GM18909 (cell line): ENCODE measurements around the gene PDE6H.

Experiments used
- ATAC-seq: cut with Tn5 transposase; IDR thresholded peaks from one replicate; pipeline ENCODE4 v1.9.1; 2021; ENCODE audit warnings: mild to moderate bottlenecking; ENCODE audit not compliant: unreplicated experiment, poor library complexity

PDE6H gene

DNA sequence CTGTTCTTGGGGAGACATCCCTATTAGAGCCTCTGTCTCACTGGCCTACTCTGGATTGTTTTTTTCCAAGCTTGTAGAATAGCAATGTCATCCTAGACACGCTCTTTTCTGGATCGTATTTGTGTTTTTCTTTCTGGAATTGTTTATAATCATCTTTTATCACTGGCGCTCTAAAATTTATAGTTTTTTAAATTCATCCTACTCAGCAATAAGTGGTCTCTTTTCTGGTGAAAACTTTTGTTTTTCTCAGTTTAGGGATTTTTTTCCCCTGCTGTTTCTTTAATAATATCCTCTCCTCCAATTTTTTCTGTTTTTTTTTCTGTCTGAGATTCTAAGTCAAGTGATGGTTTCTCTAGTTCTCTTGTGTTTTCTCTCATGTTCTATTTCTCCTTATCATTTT, 25.2 kb downstream of the PDE6H start:
- no peak for ATAC-seq

DNA sequence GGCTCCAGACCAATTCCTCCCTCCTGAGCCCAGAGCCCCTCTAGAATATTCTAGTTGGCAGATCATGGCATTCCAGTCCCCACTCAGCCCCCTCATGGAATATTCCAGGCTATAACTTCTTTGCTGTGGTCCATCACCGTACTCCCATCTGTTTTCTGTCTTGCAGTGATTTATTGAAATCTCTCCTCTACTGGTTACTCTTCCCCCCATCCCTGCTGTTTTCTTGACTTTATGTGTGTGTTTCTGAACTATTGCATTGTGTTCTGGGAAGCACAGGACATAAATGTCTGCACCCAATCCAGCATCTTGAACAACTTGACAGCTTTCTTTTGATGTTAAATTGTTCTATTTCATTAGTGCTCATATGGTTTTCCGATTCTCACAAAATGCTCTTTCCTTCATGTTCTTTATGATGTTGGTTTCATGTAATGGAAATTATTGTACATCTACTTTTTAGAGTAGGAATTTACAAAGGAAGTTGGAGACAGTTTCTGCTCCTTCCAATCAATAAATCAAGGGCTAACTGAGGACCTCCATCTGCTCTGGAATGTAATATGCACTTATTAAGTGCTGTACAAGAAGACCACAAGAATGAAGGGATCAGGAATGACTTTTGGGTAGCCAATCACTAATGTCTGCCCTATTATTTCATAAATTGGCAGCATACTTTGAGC, 26.3 kb downstream of the PDE6H start:
- no peak for ATAC-seq

DNA sequence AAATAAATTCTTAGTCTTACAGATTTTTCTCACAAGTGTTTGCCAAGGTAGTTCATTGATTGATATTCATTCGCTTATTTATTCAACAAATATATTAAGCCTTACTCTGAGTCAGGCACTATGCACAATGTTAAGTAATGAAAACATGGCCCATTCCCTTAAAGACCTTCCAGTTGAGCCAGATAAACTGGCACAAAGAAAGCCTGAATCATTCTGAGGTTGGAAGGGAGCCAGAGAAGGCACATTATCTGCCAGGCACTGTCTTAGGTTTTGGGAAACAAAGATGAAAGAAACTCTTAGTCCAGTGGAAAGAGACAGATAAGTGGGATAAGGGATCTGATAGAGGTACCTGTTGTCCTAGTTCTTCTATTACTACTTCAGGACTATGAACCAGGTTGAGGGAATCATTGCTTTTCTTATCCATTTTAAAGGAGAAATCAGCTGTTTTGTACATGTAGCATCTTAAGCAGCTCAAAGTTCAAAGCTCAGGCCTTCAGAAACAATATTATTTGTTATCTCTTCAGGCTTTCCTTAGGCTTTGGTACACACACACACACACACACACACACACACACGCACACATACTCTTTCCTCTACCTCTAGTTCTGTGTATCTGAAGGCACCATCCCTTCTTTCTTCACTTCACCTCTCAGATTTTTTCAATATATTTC, 27.0 kb downstream of the PDE6H start:
- ATAC-seq: no peak

DNA sequence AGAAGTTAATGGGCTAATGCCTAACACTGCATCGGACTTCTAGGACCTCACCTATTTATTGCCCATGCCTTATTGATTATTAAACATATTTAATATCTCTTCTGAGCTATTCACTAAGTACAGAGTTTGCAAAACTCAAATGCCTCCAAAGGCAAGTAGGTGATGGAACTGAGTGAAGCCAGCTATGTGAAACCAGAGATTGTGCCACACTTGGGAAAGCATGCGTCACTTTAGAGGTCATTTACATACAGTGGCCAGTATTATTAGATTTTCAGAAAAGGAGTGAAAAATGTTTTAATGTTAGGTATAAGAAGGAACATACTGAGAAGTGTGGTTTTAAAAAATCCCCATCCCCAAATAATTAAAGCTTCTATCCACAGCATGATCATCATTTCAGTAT, 27.7 kb downstream of the PDE6H start:
- no peak for ATAC-seq

DNA sequence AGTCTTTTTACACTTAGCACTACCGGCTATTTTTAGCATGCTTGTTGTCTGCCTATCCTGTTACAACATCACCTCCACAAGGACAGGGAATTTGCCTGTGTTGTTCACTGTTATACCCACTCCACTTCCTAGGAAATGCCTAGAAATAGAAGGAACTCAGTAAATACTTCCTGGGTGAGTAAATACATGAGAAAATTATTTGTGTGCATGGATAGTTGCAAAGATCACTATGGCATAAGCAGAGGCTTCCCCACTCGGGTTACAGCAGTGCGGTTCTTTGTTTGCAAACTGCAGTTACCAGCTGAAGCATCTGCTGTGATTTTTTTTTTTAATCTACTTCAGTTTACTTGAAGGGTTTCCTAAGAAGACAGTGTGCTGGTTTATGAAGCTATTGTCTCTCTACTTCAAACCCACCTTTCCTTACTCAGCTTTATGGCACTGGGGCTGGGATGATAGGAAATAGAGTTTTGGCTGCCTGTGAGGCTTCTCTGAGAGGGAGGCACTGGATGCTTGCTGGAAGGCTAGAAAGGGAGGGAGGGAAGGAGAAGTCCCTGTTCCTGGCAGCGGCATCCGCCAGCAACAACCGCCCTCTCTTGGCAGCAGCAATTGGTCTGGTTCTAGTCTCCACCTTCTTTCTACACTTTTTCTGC, 29.0 kb downstream of the PDE6H start:
- no peak for ATAC-seq

DNA sequence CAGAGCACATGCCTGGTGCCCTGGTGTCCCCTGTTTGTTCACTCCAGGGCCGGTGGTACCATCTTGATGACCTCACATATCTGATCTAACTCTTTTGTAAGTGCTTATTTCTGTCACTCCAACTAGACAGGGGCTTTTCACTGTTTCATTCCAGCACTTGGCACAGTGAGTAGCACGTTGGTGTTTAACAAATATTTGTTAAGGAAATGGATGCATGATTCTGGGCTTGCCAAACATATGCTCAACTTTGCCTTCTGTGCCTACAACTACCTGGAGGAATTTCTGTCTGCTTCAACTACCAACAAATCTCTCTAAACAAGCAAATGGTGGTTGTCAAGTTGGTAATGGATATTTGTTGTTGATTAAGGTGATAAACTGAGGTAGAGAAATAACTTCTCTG, 31.6 kb downstream of the PDE6H start:
- ATAC-seq: no peak

DNA sequence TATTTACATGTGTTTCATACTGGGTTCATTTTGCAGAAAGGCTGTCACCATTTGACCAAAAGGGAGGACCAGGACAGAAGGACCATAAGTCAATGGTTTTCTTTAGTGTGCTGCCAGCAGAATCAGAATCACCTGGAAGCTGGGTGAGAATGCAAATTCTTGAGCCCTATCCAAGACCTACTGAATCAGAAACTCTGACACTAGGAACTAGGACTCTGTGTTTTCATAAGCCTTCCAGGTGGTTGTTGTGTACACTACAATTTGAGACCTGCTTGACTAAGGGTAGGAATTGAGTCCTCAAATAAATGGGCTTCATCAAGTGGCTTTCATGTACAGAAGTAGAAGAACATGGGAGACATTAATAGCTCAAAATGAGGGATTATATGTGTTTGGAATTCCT, 32.2 kb downstream of the PDE6H start:
- no peak for ATAC-seq

DNA sequence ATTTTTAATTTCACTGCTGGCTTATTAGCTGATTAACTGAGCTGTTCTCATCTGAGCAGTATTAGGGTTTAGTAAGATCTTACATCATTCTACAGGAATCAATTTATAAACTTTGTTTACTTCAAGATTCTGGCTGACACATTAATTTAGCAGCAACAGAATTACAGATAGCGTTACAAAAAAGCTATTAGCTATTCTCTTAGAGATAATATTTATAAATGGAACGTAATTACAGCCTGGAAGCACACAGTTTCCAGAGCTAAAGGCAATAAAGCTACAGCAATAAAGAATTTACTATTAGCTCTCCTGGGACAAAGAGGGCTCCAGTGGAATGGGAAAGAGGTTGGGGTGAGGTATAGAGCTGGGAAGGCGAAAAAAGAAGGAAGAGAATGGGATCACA, 34.7 kb downstream of the PDE6H start:
- no peak for ATAC-seq

DNA sequence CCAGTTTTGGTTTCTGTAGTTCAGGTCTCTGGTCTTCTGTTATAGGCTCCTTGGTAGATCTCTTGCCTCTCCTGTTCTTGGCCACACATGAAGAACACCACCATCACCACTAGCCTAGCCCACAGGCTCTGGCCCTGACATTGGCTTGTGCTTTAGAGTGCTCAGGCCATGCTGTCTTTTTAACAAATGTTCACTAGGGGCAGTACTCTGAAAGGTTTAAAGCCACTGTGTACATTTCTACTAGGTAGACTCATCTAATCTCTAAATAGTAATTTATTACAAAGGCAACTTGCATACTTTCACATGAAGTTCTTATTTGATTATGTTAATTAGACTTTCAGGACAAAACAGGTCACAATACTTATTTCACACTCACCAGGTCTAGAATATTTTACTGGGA, 38.3 kb downstream of the PDE6H start:
- peak; percentile 83 for ATAC-seq

DNA sequence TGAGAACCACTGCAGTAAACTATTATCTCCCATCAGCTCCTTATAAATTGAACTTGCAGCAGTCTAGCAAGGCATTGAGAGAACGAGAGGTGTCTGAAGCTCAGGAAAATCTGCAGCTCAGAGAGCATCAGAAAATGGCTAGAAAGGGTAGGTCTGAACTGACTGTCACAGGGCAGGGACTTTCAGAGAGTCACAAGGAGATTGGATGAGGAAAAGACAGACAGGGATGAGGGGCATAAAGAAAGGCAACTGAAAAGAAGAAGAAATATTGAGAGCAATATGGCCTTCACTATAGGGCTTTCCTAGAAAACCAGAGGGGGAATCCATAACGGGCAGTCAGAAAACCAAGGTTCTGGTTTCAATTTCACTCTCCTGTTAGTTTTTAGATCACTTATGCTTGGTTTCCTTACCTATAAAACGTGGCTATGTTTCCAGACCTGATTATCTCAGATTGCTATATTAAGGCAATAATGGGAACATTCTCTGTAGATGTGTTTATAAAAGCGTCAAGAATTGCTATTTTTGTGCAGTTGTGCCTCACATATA, 40.9 kb downstream of the PDE6H start:
- no peak for ATAC-seq

DNA sequence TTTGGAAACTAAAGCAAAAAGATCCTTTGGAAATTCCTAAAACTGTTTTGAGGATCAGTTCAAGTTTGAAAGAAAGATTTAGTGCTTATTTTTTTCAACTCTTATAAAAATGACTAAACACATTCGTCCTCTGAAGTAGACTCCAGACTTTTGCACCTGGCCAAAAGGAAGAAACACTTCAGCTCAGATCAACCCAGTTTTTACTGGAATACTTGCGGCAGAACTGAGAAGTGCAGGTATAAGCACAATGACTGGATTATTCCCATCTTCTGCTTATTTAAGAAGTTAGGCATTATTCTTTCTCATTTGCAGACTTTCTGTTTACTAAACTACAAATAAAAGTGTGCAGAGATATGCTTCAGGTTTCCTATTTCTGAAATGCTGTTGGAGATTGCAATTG, 41.9 kb downstream of the PDE6H start:
- no peak for ATAC-seq

DNA sequence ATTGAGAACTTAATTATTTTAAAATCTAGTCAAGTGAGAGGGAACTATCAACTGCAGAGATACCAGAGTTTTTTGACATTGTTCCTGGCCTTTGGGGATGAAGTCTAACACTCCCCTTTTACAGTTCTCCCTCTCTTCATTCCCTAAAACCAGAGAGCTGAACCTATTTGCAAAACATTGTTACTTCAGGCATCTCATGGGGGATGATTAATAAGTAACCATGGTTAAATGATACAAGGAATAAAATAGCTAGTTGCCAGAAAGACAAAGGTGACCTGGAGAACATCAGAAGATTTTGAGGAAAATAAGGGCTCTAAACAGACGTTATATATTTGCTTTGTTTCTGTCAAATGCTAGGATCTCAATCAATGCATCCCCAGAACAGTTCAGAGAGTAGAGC, 42.3 kb downstream of the PDE6H start:
- no peak for ATAC-seq

DNA sequence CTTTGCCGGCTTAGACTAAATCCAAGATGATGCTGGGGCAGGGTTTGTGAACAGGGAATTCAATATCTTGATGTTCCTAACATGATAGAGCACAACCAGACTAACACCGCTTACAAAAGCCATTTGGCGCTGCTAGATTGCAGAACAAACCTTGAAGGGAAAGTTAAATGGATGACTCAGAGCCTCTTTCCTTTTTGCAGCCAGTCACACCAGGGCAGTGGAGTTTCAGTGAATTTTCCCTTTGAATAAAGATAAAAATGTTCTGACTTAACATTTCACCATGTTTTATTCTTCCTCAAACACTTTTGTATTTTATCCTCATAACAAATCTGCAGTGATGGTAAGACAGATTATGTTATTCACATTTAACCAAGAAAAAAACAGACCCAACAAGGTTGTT, 47.3 kb downstream of the PDE6H start:
- ATAC-seq: no peak
